GM21528 (cell line): ENCODE data around the gene LONP1.
"Not testable (repeated sequence)": the region's sequence is repeated elsewhere in the genome, so short reads cannot be mapped to it uniquely, and the experiment has no call there.

Experiments used
- ATAC-seq: cut with Tn5 transposase; IDR thresholded peaks from one replicate; pipeline ENCODE4 v1.9.1; 2021; ENCODE audit warnings: mild to moderate bottlenecking, moderate library complexity; ENCODE audit not compliant: unreplicated experiment, low FRiP score

The LONP1 gene, protein sequence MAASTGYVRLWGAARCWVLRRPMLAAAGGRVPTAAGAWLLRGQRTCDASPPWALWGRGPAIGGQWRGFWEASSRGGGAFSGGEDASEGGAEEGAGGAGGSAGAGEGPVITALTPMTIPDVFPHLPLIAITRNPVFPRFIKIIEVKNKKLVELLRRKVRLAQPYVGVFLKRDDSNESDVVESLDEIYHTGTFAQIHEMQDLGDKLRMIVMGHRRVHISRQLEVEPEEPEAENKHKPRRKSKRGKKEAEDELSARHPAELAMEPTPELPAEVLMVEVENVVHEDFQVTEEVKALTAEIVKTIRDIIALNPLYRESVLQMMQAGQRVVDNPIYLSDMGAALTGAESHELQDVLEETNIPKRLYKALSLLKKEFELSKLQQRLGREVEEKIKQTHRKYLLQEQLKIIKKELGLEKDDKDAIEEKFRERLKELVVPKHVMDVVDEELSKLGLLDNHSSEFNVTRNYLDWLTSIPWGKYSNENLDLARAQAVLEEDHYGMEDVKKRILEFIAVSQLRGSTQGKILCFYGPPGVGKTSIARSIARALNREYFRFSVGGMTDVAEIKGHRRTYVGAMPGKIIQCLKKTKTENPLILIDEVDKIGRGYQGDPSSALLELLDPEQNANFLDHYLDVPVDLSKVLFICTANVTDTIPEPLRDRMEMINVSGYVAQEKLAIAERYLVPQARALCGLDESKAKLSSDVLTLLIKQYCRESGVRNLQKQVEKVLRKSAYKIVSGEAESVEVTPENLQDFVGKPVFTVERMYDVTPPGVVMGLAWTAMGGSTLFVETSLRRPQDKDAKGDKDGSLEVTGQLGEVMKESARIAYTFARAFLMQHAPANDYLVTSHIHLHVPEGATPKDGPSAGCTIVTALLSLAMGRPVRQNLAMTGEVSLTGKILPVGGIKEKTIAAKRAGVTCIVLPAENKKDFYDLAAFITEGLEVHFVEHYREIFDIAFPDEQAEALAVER

DNA sequence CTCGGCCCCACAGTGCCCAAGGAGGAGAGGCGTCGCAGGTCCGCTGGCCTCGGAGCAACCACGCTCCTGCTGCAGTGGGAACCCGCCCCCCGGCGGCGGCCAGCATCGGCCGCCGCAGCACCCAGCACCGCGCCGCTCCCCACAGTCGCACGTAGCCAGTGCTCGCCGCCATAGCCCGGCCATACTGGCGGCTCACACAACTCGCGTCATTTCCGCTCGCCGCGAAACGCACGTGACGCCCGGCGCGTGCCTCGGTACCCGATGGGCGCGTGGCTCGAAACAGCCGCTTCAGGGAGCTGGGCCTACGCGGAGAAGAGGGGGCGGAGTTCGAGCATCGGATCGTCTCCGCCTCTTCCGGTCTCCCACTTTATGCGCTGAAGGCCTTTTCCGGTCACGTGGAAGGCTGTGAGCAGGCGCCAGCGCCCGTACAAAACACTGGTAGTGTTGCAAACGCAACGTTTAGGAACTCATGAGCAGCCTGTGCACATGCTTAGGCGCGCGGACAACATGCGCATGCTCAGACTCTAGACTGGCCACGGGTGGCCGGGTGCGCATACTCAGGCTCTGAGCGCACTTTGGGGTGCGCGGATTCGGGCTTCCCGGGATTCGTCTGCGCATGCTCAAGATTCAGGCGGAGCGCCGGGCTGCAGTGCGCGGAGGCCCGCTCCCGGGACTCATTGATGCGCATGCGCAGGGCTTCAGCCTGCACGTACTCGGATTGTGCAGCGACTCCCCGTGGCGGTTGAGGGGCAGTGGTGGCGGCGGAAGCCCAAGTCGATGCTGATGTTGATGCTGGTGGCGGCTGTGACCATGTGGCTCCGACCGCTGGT is at the start of gene LONP1, which contains the start of gene CATSPERD:
TSS of gene LONP1 (minus strand) at position 186 of the 830 bp plus-strand sequence. CDS start at position 172, 14 bp downstream.
TSS of gene CATSPERD (plus strand) at position 677 of the 830 bp plus-strand sequence. CDS start at position 778, 101 bp downstream.
- peak; percentile 76 for ATAC-seq

DNA sequence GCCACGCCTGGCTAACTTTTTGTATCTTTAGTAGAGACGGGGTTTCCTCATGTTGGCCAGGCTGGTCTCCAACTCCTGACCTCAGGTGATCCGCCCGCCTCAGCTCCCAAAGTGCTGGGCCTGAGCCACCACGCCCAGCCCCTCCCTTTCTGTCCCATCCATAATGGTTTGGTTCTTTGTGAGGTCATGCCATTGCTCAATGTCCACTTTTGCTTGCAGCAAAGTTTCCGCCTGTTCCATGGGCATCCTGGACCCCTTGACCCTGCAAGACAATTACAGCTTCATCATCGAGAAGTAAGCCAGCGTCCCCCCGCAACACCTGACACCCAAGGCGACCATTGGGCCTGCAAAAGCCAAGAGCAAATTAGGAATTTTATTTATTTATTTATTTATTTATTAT is 48.0 kb upstream of the LONP1 start:
- ATAC-seq = no peak

DNA sequence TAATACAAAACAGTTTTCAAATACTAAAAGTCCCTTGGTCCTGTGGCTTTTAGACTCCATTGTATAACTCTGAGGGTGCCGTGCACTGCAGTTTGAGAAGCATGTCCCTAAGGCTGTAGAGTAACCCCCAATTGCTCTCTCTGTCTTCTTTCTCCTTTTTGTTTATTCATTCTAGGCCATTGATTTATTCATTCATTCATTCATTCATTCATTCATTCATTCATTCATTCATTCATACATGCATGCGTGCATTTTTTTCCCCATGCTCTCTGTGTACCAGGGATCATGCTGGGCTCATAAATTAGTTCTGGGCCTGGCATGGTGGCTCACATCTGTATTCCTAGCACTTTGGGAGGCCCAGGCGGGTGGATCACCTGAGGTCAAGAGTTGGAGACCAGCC is 45.3 kb upstream of the LONP1 start:
- no peak for ATAC-seq

DNA sequence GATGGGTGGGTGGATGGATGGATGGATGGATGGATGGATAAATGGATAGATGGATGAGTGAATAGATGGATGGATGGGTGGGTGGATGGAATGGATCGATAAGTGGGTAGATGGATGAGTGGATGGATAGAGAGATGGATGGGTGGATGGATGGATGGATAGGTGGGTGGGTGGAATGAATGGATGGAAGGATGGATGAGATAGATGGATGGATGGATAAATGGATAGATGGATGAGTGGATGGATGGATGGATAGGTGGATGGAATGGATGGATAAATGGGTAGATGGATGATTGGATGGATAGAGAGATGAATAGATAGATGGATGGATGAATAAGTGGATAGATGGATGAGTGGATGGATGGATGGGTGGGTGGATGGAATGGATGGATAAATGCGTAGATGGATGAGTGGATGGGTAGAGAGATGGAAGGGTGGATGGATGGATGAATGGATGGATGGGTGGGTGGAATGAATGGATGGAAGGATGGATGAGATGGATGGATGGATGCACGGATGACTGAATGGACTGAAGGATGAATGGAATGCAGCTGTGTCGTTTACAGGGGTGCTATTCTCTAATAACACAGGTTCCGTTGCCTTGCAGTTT is 42.8 kb upstream of the LONP1 start:
- no peak for ATAC-seq

DNA sequence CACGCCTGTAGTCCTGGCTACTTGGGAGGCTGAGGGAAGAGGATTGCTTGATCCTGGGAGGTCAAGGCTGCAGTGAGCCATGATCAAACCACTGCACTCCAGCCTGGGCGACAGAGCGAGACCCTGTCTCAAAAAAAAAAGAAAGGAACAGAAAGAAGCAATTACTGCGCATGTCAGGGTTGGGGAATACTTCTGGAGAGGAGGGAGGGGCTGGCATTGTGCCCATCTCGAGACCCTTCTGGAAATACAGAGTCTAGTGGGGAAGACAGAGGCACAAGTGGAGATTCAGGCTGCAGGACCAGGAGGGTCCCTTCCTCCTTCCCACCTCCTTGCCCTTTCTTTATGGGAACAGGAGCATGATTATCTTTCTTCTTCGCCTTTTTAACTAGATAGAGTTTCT is 33.8 kb upstream of the LONP1 start:
- ATAC-seq = no peak

DNA sequence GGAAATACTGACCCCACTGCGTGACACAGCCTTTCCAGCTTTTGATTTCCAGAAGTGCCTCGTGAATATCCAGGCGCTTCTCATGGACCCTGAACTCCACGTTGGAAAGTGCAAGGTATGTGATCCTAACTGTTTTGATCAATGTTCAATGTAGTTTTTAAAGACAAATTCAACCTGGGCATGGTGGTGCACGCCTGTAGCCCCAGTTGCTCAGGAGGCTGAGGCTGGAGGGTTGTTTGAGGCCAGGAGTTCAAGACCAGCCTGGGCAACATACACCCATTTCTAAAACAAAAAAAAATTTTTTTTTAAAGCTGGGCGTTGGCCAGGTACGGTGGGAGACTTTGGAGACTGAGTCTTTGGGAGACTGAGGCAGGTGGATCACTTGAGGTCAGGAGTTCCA is 31.8 kb upstream of the LONP1 start:
- no peak for ATAC-seq

DNA sequence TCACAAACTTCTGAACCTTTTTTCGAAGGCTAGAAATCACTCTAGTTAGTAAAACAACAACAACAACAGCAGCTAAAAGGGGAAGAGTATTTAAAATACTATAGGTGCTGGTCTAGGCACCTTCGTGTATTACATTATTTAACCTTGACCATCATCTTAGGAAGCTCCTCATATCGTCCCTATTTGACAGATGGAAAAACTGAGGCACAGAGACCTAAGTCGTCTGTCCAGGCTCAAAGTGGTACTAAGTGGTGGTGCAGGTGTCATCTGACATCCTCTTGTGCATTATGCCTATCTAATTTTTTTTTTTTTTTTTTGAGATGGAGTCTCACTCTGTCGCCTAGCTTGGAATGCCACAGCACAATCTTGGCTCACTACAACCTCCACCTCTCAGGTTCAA is 29.6 kb upstream of the LONP1 start:
- no peak for ATAC-seq

DNA sequence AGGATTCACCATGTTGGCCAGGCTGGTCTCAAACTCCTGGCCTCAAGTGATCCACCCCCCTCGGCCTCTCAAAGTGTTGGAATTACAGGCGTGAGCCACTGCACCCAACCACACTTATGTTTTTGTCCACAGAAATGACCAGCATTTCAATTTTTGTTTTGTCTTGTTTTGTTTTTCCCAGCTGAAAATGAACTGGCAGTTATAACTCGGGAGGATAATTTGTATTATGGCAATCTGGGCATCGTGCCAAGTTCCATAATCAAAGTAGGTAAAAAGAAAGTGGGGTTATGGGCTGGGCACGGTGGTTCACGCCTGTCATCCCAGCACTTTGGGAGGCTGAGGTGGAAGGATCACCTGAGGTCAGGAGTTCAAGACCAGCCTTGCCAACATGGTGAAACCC is 29.0 kb upstream of the LONP1 start:
- ATAC-seq = not testable (repeated sequence)

DNA sequence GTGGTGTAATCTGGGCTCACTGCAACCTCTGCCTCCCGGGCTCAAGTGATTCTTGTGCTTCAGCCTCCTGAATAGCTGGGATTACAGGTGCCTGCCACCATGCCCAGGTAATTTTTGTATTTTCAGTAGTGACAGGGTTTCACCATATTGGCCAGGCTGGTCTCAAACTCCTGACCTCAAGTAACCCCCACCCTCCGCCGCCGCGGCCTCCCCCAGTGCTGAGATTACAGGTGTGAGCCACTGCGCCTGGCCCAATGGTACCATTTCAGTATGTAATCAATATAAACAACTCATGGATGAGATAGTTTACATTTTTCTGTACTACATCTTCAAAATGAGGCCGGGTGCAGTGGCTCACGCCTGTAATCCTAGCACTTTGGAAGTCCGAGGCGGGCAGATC is 25.1 kb upstream of the LONP1 start:
- not testable (repeated sequence) for ATAC-seq

DNA sequence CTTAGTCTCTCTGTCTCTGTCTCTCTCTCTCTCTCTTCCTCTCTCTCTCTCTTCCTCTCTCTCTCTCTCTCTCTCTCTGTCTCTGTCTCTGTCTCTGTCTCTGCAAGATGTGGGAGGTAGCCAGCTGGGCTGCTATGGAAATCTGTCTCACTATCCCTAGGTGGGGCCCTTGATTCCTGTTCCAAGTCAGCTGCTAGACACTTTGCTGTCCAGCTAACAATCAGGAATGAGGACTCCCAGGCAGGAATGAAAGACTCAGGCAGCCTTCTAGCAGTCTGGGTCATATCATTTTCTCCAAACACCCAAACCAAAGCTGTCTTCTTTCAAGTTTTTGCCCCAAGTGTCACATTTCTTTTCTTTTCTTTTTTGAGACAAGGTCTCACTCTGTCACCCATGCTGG is 23.7 kb upstream of the LONP1 start:
- no peak for ATAC-seq

DNA sequence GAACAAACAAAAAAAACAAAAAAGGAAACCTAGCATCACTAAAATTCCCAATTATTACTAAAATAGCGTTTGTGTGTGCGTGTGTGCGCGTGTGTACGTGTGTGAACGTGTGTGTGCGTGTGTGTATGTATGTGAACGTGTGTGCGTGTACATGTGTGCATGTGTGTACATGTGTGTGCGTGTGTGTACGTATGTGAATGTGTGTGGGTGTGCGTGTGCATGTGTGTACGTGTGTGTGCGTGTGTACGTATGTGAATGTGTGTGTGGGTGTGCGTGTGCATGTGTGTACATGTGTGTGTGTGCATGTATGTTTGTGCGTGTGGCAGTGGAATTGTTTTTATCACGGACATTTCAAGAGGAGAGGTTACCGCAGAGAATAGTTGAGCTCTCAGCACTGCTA is 22.1 kb upstream of the LONP1 start:
- no peak for ATAC-seq

DNA sequence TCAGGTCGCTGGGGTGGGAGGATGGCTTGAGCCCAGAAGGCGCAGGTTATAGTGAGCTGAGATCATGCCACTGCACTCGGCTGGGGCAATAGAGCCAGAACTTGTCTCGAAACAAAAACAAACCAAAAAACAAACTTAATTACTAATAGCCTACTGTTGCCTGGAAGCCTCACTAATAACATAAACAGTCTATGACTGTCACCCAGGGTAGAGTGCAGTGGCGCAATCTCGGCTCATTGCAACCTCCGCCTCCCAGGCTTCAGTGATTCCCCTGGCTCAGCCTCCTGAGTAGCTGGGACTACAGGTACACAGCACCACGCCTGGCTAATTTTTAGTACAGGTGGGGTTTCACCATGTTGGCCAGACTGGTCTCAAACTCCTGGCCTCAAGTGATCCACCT is 18.5 kb upstream of the LONP1 start:
- ATAC-seq = no peak

DNA sequence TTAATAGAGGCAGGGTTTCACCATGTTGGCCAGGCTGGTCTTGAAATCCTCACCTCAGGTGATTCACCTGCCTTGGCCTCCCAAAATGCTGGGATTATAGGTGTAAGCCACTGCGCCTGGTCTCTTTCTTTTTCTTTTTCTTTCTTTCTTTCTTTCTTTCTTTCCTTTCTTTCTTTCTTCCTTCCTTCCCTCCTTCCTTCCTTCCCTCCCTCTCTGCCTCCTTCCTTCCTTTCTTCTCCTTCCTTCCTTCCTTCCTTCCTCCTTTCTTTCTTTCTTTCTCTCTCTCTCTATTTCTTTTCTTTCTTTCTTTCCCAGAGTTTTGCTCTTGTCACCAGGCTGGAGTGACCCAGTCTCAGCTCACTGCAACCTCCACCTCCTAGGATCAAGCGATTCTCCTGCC is 13.2 kb upstream of the LONP1 start:
- ATAC-seq = not testable (repeated sequence)

DNA sequence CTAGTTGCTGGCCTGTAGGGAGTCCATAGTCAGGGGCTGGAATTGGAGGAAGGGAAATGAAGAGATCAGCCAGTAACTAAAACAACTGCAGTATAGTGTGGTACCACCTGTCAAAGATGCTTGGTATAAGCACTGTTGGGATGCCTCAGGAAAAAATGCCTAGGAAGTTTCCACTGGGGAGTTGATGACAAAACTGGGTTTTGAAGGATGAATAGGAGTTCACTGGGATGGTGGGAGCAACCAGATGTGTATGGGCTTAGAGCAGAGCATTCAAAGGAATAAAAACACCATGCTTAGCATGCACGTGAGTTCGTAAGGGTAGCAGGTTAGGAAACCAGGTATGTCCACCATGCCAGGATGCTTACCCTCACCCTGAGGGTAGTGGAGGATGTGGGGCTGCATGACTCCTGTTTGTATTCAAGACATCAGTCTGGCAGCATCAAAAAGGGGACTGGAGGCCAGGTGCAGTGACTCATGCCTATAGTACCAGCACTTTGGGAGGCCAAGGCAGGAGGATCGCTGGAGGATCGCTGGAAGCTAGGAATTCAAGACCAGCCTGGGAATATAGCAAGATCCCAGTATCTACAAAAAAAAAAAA is 7.6 kb upstream of the LONP1 start:
- no peak for ATAC-seq

DNA sequence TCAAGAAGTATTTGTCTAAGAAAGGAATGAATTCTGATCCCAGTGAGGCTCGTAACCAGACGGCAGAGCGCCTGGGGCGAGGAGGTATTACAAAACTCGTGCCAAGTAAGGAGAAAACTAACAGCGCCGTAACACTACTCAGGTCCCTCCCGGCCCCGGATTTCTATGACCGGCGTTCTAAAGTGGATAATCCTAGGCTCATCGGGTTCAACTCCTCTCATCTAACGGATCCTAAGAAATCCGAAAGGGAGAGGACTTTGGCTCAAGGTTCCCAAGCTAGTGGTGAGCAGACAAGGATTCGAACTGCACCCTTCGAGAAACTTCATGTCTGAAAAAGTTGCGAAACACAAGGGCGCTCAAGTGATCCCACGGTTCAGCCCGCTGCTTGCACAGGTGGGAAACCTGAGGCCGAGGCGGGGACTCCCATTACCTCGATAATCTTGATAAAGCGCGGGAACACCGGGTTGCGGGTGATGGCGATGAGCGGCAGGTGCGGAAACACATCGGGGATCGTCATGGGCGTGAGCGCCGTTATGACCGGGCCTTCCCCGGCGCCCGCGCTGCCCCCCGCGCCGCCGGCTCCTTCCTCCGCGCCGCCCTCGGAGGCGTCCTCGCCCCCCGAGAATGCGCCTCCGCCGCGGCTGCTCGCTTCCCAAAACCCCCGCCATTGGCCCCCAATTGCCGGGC is 529 bp downstream of the LONP1 start:
- ATAC-seq = peak; percentile 10

DNA sequence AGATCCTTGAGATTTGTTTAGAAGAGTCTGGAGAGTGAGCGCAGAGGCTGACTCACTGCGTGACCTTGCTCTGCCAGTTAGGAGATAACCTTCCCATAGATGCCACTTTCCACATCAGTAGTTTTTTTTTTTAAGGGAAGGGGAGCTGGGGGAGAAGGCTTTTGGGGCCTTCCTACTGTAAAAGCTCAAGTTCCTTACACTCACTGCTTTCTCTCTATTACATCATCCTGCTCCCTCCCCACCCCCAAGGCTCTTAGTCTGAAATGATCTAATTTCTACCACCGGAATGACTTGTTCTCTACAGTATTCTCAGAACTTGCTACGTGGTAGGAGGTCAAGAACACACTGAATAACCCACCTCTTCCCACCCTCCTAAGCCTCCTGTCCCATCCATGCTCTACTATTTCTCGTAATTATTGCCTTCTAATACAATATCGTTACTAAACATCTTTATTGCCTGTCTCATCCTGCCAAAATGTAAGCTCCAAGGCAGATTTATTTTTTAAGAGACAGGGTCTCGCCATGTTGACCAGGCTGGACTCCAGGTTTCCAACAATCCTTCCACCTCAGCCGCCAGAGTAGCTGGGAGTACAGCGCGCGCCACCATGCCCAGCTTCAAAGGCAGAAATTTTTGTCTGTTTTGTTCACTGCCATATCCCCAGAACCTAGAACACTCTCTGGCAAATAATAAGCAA is 1.2 kb downstream of the LONP1 start:
- ATAC-seq = no peak

DNA sequence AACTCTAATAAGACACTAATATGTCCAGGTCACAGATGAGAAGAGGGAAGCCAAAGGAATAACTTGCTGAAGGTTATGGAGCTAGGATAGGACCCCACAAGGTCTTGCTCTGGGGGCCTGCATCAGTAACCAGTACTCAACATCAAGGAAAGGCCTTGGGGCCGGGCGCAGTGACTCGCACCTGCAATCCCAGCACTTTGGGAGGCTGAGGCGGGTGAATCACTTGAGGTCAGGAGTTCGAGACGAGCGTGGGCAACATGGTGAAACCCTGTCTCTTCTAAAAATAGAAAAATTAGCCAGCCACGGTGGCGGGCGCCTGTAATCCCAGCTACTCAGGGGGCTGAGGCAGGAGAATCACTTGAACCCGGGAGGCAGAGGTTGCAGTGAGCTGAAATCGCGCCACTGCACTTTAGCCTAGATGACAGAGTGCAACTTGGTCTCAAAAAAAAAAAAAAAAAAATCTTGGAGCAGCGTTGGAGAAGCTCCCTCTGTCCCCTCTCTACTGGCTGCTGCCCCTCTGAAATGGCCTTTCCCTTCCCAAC is 1.8 kb downstream of the LONP1 start:
- no peak for ATAC-seq

DNA sequence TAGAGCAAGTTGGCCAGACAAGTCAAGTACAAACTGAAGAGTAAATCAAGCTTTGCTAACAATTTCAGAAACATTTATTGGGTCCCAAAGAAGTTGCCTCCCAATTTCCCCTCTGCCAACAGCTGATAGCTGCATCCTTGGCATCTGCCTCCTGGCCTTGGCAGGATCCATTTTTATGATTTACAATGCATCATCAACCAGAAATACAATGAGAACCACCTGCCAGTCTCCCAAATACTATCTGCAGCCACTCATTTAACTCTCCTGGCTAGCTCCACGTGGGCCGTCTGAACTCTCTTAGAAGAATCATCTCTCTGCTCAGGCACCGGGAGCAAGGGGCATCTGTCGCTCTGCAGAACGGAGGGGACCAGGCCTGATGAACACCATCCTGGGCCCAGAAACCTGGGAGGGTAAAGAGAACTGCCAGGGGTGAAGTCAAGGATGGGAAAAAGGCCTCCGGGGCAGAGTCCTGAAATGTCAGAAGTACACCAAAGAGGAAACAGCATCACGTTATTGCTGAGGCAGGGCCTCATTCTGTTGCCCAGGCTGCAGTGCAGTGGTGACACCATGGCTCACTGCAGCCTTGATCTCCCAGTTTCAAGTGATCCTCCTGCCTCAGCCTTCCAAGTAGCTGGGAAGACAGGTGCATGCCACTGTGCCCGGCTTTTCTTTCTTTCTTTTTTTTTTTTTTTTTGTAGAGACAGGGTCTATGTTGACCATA is 2.6 kb downstream of the LONP1 start:
- ATAC-seq = no peak
